Measurements from ENCODE around the gene COL1A2.

The COL1A2 gene

GRCh38 chr7:94384315-94384714, 10.4 kb upstream of the COL1A2 start:
- no peak for DNase-seq

- no peak for DNase-seq
Measured at GRCh38 chr7:94386416-94386815, 8.3 kb upstream of the COL1A2 start.

DNA sequence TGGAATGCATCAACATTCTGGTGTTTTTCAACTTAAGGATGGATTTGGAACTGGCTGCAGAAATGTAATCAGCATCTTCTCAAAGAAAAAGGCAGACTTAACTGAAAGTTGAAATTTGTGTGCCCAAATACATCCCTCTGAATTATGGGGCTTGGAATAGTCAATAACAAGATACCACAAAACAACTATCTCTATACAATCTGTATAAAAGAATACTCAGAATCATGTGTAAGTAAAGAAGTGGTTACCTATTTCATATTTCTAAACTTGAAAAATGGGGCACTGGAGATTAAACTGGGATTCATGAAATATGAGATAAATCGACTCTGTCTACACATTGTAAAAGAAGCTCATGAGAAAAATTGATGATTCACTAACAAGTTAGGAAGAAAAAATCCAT, 6.2 kb upstream of the COL1A2 start:
- no peak for DNase-seq

GRCh38 chr7:94389381-94389780, 5.3 kb upstream of the COL1A2 start:
- no peak for DNase-seq

- DNase-seq, result no peak
Measured at GRCh38 chr7:94391726-94392392, 2.8 kb upstream of the COL1A2 start.

GRCh38 chr7:94392393-94392786, 2.3 kb upstream of the COL1A2 start:
- no peak for DNase-seq

DNA sequence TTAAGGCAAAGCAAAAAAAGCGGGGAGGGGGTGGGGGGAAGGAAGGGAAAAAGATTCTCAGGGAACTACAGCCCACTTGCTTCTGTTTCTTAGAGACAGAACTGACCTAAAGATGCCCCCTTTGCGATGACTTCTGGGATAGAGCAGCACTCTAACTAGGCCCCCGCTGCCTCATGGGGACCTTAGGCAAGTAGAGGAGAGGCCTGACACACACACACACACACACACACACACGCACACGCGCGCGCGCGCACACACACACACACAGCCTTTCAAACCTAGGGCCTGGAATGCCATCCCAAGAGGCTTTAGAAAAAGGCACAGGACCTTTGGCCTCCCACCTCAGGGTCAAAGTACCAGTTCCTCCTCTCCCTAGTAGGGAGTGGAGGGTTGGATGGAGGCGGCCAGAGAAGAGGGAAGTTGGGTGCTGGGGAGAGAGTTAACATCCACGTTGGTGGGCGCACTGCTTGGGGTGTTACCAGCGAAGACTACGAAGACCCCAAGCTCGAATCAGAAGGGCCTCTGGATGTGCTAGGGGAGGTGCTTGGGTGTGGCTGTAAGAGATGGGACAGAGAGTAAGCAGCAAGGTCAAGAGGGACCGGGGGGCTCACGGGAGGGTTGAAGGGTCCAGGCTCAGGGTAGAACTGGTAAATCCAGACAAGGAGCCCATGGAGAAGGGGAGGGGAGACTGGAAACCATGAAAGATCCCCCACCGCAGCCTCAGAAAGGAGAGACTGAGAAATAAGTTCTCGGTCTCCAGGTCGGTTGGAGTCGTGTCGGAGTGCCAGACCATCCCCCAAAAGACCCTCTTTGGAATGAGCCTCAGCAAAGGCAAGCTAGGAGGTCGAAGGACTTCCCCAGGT, 1.2 kb upstream of the COL1A2 start:
- no peak for DNase-seq

DNA sequence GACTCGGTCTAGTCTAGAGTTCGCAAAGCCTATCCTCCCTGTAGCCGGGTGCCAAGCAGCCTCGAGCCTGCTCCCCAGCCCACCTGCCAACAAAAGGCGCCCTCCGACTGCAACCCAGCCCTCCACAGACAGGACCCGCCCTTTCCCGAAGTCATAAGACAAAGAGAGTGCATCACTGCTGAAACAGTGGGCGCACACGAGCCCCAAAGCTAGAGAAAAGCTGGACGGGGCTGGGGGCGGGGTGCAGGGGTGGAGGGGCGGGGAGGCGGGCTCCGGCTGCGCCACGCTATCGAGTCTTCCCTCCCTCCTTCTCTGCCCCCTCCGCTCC, 622 bp upstream of the COL1A2 start:
- DNase-seq, result no peak

DNA sequence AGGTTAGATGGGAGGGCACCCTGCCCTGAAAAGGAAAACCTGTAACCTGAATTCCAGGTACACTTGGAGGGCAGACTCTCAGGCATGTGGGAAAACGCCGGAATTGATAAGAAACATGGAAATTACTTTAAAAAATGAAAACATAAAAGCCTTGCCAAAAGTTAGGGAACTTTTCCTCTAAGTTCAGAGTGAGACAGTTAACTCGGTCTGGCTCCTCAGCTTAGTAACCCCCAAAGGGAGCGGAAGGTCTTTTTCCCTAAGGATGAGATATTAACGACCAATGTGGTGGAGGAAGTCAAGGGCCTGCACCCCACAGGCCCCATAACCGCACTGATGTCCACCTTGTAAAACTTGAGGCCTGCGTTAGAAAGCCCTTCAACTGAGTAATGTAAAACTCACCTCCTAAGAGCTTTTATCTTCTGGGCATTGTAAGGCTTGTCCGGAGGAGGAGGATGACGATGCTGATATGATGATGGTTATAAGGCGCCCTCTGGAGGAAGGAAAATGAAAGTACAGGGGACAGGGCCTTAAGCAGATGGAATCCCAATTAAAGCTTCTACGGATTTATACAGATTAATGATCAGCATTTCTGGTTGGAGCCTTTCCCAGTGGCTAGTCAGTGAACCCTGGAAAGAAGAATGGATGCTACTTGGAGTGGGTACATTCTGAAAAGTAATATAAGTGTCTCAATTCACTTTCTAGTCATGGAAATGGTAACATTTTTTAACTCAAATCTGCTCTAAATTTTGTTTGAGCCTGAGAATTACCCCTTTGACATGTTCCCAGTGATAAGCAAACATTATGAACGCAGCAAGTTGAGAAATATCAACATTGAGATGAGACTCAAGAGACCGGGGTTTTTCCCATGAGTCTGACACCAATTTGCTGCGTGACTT, 694 bp downstream of the COL1A2 start:
- peak; percentile 85 for DNase-seq

DNA sequence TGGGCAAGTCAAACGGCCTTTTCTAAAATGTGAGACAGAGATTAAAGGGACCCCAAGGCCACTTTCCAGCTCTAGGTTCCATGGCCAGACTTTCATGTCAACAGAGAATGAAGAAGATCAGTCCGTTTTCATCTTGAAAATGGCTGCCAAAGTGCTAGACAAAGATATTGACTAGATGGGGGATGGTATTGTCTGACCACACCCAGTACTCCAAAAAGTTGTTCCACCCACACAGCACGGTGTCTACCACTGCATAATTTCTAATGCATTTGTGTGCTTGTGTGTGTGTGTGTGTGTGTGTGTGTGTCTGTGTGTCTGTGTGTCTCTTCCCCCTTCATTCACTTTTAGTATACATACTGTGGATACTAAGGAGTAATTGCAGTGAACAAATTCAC, 1.3 kb downstream of the COL1A2 start:
- DNase-seq, result no peak

- no peak for DNase-seq
Measured at GRCh38 chr7:94396596-94396995, 1.9 kb downstream of the COL1A2 start.

GRCh38 chr7:94397722-94398121, 3.0 kb downstream of the COL1A2 start:
- DNase-seq, result no peak

DNA sequence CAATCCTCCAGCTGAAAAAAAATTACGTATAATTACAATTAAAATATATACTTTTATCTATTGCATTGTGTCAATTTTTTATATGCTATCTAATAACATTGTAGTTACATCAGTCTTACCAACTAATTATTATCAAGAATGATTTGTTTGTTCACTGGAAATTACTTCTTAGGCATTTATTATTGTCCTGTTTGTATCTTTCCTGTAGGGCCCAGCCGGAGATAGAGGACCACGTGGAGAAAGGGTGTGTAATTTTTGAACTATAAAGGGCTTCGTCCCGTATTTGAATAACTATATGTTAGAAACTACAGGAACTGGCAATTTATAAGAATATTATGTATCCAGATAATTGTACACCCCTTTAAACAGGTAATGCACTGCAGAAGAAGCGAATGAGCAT, 4.1 kb downstream of the COL1A2 start:
- no peak for DNase-seq

DNA sequence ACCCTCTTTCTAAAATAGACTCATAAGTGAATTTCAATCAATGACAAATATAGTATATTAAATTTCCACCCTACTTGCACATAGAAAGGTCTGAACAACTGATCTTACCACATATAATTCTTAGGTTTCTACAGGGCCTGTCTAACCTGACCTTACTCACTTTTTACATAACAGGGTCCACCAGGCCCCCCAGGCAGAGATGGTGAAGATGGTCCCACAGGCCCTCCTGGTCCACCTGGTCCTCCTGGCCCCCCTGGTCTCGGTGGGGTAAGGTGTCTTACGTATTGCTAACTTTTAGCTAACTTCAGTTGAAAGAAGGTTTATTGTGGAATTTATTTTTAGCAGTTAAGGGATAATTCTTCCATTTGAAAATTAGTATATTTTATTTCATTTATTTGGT, 5.3 kb downstream of the COL1A2 start:
- no peak for DNase-seq

DNA sequence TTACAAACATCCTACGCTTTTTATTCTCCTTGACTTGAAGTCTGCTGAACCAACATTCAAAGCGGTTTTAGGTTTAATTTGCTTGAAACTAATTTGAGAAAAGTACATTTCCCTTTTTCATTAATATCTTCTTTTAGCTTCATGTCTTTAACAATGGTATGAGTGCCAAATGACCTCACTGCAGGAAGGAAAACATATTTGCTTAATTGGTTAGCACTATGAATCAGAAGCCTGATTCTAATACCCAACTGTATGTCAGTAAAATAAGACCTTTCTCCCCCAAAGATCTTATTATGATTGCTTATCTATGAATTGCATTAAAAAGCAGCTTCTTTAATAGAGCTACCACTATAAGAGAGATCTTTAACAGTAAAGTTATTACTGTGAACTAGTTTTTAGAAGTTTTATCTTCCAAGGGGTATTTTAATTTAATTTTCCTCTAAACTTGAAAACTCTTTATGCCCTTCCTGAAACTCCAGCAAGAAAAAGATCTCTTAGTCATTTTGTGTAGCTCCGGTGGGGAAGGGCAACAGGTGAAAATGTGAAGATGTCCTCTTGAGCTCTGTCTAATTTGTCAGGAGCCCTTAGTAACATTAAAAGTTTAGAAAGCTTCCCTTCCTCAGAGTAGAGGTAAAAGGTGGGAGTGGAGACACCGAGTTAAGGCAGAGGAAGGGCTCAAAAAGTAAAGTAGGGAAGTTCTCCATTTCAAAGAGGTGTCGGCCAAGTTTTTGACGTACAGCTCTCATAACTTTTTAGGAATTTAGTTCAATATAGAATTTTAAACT, 6.1 kb downstream of the COL1A2 start:
- no peak for DNase-seq

GRCh38 chr7:94401428-94401814, 6.7 kb downstream of the COL1A2 start:
- DNase-seq, result no peak

- no peak for DNase-seq
Measured at GRCh38 chr7:94403546-94403945, 8.9 kb downstream of the COL1A2 start.

DNA sequence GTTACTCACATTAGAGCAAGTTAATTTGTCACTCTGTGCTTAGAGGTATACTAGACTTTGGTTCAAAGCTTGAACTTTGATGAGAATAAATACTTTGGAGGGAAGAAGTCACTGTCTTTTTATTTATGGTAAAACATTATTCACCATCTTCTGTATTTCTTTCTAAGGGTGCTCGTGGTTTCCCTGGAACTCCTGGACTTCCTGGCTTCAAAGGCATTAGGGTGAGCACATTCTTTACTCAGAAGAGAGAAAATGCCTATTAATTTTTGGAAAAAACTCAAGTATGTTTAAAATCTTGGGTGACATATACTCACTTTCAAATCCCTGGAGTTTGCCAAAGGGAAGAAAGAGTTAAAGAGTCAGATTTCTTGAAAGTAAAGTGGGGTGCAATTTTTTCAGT, 10.8 kb downstream of the COL1A2 start:
- DNase-seq, result no peak

GRCh38 chr7:94406696-94407095, 12.0 kb downstream of the COL1A2 start:
- DNase-seq, result no peak

GRCh38 chr7:94409200-94409948, 14.7 kb downstream of the COL1A2 start:
- DNase-seq, result no peak

- no peak for DNase-seq
Measured at GRCh38 chr7:94410413-94411187, 15.9 kb downstream of the COL1A2 start.

DNA sequence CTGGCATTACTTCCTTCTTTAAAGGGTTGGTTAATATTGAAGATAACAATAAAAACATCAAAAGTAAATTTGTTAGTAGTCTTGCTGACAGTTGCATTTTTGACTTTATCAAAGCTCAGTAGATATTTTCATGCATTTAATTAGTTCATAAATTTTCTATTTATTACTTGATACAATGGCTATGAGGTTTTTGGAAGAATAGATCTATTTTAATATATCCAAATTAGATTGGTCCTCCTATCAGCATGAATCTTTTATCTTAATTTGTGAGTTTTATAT, 16.4 kb downstream of the COL1A2 start:
- DNase-seq, result no peak
